NCI-H1092 treated with DMSO at 0.1 percent for 48 hours (cell line): Measurements from ENCODE around the gene SNRPD2.
"Not testable (repeated sequence)": the region's sequence is repeated elsewhere in the genome, so short reads cannot be mapped to it uniquely, and the experiment has no call there.

Experiments used
- DNase-seq: peaks from one replicate; lab custom pipeline; 2025; lab: John Stamatoyannopoulos, UW

SNRPD2 gene

DNA sequence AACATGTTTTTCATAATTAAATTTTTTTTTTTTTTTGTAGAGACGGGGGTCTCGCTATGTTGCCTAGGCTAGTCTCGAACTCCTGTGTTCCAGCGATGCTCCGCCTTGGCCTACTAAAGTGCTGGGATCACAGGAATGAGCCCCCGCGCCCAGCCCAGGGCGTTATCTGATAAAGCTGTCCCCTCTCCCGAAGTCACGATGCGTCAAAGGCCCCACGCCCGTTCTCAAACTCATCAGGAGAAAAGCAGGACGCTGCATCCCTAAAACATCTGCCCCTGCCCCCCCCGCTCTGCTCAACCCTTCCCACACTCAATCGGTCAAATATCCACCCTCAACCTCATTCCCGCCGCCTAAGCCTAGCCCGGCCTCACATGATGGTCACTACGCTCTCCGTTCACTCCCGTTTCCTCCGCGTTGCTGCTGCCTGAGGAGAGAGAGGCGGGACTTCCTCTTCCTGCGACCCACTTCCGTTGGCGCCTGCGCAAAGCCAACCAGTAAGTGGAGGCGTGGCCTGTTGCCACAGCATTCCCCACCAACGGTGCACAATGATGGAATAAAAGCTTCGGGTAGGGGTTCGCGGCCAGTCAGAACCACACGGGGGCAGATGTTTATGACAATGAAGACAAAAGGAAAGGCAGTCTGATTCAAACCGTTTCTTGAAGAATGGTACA, at the start of gene SNRPD2:
SNRPD2 (minus strand) TSS at position 438 of the 671 bp plus-strand sequence; CDS start at position 373, 65 bp downstream.
- DNase-seq, result peak; percentile 94

DNA sequence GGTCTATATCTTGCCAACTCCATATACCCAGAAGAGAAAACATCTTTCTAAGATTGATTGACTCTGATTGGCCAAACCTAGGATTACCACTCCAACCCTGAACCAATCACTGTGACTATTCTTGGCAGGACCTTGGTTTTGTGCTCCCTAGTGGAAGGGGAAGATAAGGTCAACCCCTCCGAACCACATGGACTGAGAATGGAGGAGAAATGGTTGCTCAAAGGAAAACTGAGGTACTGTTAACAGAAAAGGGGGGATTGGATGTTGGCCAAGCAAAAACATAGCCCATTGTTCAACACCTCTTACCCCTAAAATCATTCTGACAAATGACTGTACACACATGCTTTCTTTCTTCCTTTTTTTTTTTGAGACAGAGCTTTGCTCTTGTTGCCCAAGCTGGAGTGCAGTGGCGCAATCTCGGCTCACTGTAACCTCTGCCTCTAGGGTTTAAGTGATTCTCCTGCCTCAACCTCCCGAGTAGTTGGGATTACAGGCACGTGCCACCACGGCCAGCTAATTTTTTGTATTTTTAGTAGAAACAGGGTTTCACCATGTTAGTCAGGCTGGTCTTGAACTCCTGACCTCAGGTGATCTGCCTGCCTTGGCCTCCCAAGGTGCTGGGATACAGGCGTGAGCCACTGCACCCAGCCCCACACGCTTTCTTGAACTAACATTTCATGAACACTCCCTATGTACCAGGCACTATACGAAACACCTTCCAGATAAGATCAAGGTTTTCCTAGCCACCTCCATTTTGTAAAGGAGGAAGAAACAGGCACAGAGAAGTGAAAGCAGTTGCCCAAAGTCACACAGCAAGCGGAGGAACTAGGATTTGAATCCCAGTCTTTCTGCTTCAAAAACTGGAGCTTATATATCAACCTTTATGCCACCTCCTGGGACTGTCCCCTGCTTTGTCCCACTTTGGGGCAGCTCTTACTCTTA, 48.0 kb upstream of the SNRPD2 start:
- DNase-seq, result no peak

DNA sequence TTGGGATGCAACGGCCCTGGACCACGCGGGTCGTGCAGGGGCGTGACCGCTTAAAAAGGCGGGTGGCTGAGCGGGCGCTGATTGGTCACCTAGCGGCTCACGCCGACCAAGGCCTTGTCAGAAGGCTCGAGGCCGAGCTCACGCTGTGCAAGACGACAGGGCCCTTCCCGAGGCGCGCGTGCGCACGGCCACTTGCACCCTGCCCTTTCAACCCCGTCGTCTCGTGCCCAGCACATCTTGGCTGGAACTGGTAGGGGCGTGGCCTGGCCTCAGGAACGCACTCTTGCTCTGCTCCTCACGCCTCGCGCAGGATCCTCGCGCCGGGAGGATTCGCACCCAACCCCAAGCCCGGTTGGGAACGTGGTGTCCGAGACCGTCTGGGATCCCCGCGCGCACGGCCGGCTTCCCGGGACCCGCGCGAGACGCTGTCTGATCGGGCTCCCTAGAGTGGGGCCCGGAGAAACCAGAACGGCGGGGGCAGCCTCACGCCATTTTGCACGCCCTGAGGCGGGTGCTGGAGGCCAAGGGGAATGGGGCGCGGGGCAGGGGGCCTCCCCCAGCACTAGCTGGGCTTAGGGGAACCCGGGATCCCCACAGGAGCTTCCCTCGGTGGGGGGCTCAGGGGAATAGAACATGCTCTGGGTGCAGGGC, 41.5 kb upstream of the SNRPD2 start, which contains the start of gene MEIOSIN:
MEIOSIN (plus strand) TSS at position 280 of the 651 bp plus-strand sequence. CDS start 1,938 bp downstream, outside the sequence.
- no peak for DNase-seq

DNA sequence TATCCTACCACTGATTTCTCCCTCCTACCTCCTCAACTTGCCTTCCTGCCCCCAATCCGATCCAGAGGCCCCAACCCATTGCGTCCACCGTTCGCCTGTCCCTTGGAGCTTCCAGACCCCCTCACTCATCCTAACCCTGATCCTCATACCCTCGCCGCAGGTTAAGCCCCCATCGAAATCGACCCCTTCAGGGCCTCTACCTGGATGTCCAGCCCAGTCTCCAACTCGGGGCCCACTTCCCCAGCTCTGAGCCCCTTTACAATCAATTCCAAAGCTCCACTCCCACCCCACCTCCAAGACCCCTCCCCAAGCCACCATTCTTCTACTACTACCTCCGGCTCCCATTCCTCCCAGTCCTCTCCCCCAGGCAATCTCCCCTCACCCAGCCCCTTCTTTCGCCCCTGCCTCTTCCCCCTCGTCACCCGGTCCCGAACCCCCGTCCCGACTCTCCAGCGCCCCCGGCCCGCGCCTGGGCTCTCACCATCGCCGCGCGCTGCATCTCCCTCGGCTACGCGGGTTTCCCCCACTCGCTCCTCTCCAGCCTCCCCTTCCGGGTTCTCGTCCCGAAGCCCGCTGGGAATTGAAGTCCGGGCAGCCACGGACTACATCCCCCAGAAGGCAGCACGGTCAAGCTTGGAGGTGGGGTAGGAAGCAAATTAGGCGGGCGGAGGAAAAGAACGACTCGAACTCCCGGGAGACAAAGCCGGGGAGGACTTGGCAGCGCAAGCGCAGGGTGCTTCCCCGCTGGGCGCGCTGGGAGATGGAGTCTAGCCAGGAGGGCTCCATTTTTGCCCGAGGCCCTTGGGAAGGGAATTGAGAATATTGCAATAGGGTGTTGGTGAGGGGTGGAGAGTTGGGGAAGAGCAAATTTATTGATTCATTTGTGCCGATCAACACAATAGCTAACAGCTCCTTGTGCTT, 38.9 kb upstream of the SNRPD2 start, which contains the start of gene FBXO46:
FBXO46 (minus strand) TSS at position 529 of the 921 bp plus-strand sequence. CDS start 17,401 bp downstream, outside the sequence.
- peak; percentile 96 for DNase-seq

DNA sequence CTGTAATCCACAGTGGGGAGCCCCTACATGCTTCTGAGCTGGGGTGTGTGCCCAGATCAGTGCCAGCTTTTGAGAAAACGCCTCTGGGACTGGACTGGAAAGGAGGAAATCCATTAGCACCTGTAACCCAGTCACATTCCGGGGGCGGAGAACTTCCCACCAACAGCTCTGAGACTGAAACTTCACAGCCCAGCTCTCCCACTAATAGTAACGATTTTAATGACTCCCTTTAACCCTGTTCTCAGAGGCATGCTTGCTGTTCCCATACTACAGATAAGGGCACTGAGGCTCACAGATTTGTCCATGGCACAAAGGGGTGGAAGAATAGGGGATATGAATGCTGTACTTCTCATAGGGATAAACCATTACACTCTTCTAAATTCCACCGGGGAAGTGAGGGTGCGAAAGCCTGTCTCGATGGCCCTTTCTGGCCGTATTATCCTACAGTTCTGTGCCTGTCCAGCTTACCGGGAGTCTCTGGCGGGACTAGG, 38.1 kb upstream of the SNRPD2 start:
- no peak for DNase-seq

DNA sequence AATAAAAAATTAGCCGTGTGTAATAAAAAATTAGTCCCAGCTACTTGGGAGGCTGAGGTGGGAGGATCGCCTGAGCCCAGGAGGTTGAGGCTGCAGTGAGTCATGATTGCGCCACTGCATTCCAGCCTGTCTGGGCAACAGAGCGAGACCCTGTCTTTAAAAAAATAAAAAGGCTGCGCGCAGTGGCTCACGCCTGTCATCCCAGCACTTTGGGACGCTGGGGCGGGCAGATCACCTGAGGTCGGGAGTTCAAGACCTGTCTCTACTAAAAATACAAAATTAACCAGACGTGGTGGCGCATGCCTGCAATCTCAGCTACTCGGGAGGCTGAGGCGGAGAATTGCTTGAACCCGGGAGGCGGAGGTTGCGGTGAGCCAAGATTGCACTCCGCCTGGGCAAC, 36.9 kb upstream of the SNRPD2 start:
- not testable (repeated sequence) for DNase-seq

DNA sequence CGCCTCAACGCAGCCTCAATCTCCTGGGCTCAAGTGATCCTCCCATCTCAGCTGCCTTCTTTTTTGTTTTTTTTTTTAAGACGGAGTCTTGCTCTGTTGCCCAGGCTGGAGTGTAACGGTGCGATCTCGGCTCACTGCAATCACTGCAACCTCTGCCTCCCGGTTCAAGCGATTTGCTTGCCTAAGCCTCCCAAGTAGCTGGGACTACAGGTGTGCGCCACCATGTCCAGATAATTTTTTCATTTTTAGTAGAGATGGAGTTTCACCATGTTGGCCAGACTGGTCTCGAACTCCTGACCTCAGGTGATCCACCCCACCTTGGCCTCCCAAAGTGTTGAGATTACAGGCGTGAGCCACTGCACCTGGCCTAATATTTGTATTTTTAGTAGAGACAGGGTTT, 28.3 kb upstream of the SNRPD2 start:
- not testable (repeated sequence) for DNase-seq

DNA sequence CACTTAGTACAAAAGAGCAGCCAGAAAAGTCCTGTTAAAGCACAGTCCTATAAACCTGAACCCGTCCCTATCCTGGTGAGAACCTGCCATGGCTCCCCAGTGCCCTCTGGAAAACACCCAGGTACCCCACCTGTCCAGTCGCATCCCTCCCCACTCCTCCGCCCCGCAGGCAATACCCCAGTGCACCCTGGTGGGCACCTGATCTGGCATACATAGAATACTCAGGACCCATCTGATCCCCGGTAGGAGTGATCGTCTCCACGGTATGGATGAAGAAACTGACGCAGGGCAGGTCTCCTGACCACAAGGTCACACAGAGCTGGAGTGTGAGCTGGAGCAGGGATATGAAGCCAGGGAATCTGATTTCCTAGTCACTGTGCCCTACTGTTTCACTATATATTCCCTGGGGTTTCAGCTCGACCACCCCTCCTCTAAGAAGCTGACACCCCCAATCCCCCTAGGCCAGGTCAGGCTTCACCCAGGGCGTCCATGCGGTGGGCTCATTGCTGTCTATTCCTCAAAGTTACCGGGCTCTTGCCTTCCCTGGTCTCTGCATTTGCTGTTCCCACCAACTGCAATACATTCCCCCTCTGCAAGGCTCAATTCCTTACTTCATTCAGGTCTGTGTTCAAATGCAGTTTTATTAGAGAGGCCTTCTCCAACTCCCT, 26.4 kb upstream of the SNRPD2 start:
- DNase-seq, result no peak

DNA sequence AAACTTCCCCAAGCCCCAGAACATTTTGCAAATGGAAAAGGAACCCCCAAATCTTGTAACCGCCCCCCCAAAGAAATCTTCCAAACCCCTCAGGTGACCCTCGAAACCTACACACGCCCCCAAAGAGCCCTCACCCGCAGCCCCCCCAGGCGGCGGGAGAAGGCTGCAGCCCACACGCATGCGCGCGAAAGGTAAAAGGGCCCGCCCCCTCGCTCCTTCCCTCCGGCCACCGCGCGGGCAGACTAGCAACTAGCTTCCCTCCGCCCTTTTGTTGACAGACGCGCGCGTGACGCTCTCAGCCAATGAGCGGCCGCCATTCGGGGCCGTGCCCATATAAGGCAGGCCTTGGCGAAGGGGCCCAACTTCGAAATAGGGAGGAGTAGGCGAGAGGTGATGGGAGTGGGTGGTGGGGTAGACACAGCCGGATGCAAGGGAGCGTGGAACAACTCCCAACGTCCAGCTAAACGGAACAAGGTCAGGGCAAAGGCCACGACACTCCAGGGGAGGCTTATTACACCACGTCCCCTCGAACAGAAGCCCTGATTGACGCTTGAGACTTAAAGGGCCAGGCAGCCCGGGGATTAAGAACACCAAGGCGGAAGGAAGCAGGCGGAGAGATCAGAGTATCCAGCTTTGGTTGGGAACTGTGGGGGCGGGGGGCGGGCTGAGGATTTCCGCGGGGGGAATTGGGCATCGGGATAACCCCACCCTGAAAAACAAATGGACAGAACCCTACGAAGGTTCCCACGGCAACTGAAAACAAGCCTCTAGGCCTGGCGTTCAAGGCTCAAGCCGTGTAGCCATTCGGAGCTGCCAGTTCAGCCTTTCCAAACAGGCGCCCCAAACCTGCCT, 25.6 kb upstream of the SNRPD2 start:
- DNase-seq, result peak; percentile 95

DNA sequence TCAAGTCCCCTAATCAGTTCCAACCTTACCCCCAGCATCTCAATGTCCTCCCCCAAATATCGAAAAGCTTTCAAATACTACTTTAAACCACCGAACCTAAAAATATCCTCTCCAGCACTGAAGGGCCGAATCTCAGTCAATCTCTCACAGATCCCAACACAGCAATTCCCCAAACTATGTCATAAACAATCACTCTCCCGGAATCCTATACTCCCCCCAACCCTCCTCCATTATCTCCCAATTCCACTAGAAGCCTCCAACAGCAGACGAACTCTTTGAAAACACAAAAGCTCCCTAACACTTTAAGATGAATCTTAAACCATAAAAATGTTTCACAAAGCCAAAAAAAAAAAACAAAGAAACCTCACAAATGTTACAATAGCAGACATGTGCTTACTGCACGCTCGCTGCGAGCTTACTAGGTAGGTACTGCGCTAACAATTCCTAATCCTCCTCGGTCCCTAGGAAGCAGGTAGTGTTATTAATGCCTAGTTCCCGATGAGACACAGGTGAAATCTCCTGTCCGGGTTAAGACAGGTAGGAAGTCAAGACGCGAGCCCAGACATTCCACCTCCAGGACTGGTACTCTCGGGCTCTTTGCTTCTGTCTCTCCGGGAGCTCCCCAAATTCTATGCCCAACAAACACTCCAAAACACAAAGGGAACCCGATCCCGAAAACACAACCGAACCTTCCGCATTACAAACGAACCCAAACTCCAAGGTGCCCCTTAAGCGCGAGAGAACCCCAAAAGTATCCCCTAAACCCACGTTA, 24.8 kb upstream of the SNRPD2 start:
- DNase-seq, result no peak

DNA sequence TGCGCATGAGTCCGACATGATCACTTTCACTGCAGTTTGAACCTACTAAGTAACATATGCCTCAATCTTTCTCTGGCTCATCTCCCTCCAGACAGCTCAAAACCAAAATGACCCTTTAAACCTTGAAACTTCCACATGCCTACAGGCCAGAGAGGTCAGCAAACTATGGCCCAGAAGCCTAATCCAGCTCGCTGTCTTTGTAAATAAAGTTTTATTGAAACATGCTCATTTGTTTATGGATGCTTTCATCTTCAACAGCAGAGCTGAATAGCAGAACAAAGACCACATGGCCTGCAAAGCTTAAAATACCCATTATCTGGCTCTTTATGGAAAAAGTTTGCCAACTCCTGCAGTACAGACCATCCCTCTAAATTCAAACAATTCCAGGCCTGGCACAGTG, 23.4 kb upstream of the SNRPD2 start:
- DNase-seq, result no peak

DNA sequence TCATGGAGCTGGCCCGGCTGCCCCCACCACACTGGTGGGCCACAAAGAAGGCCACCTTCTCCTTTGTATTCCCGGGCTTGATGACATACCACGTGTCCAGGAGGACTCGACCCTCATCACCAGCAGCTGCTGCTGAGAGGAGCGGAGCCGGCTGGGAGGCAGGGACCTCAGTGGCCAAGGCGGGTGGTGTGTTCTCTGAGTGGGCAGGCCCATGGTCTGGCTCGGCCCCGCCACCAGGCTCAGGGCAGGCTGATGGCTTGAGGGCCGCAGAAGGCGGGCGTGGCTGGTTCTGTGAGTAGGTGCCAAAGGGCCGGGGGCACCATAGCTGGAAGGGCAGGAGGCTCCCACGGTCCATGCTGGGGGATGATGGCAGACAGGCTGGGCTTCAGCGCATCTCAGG, 21.4 kb upstream of the SNRPD2 start:
- DNase-seq, result no peak

DNA sequence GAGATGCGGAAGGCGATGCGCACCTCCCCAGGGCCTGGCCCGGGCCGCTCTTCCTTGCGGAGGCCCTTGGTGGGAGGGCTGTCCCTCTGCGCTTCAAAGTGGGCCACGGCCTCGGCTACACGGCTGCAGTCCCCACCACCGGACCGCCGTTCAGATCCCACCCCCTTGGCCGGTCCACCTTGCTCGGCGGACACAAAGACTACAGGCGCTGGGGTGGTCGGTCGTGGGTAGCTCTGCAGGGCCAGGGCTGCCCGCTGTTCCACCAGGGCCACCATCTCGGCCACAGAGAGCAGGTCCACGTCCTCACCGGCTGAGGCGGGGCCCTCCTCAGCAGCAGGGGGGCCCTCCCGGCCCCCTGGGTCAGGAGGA, 20.9 kb upstream of the SNRPD2 start:
- DNase-seq, result no peak

DNA sequence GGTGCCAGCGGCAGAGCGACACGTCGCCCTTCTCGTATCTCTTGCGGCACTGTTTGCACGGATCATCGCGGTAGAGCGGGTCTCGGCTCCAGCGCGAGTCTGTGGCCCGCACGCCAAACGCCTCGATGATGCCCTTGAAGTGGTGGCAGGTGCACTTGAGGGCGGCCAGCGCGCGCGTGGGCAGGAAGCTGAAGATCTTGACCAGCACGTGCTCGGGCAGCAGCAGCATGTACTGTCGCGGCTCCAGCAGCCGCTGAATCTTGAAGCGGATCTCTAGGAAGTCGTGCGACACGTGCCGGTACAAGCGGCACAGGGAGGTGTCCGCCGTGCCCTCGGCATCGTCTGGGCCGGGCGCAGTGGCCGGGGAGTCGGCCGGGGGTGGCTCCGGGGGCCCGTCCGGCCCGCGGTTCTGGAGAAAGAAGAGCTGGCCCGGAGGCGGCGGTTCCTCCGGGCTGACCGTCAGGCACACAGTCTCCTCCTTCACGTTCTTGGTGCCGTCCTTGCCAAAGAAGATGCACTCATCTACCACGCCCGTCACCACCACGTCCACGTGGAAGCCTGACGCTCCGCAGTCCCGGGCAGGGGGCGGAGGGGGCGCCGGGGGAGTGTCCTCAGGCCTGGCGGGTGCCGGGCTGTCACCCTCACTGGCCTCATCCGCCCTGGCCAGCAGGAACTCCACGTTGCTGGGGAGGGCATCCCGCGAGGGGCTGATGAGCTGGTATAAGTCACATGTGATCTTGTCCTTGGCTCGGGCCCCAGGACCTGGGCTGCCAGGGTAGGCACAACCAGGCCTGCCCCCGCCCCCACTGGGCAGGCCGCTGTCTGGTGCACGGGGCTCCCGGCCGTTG, 20.3 kb upstream of the SNRPD2 start:
- no peak for DNase-seq

DNA sequence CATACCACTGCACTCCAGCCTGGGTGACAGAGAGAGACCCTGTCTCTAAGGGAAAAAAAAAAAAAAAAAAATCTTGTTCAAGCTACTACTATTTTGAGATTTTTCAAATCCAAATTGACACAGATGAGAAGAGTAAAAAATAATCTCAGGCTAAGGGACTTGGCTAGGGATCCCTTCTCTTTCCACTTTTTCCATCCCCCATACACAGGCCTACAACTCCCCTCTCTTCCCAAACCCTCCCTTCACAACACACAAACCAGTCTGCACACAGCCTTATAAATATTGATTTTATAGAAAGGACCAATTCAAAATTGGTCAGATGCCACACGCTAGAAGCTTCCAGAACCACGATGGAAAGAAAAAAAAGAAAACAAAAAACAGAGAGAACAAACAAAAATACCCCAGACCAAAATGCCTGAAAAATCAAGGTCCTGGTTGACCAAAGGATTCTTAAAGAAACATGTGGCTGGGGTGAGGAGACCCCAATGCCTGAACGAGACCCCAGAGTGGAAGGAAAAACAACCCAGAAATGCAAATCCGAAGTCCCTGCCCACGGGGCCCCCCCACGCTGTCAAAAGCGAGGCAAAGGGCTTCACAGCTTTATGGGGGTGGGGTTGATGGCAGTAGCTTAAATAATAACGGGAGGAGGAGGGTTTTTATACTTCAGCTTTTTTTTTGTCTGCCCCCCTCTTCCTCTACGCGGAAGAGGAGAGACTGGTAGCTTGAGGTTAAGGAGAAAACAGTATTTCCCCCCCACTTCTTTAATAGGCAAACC, 18.8 kb upstream of the SNRPD2 start:
- no peak for DNase-seq

DNA sequence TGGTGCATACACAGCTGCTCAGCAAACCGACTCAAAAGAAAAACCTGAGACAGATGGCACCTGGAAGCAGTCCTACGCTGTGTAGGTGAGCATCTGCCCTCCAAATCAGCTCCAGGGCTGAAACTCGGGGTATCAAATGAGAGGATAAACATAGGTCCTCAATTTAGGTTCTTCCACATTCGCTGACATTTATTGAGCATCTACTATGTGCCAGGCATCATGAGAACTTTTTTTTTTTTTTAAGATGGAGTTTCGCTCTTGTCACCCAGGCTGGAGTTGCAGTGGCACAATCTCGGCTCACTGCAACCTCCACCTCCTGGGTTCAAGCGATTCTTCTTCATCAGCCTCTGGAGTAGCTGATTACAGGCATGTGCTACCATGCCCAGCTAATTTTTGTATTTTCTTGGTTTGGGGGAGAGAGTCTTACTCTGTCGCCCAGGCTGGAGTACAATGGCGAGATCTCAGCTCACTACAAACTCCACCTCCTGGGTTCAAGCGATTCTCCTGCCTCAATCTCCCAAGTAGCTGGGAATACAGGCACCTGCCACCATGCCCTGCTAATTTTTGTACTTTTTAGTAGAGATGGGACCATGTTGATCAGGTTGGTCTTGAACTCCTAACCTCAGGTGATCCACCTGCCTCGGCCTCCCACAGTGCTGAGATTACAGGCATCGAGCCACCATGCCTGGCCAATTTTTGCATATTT, 14.1 kb upstream of the SNRPD2 start:
- DNase-seq, result no peak
